GM12872 (cell line): ENCODE measurements around the gene FAT4.

Experiments used
- CTCF ChIP-seq: IDR thresholded peaks from 3 replicates; pipeline ENCODE4 v1.5.1; 2011; ENCODE audit warnings: low read depth, mild to moderate bottlenecking, low read length, moderate library complexity; ENCODE audit not compliant: insufficient read depth

The FAT4 gene

GRCh38 chr4:125311503-125311902 lies 3.3 kb upstream of the FAT4 start:
- no peak for TF ChIP-seq CTCF

- peak; percentile 71 for TF ChIP-seq CTCF
Measured at GRCh38 chr4:125313497-125313896, 1.3 kb upstream of the FAT4 start.

GRCh38 chr4:125313989-125314667 lies 627 bp upstream of the FAT4 start:
- TF ChIP-seq CTCF: no peak

- no peak for TF ChIP-seq CTCF
Measured at GRCh38 chr4:125315576-125316400, 1.0 kb downstream of the FAT4 start.

- TF ChIP-seq CTCF: no peak
Measured at GRCh38 chr4:125316401-125316790, 1.6 kb downstream of the FAT4 start.

GRCh38 chr4:125316791-125317524 lies 2.2 kb downstream of the FAT4 start:
- no peak for TF ChIP-seq CTCF

- no peak for TF ChIP-seq CTCF
Measured at GRCh38 chr4:125317525-125317877, 2.7 kb downstream of the FAT4 start.
